Subcutaneous abdominal adipose tissue (tissue), 5 donors: ENCODE measurements around the gene SACS.

Source experiments
- H3K27ac ChIP-seq: one replicate; pipeline ENCODE4 v1.7.0; 2013; ENCODE audit warnings: low read depth, mild to moderate bottlenecking, inconsistent platforms, low read length, moderate library complexity
- H3K27me3 ChIP-seq, 5 donors: one replicate each; pipeline ENCODE4 v1.7.0; 2013; ENCODE audit warnings: low read length in 5 of 5, inconsistent platforms in 1 of 5; ENCODE audit not compliant: control insufficient read depth in 5 of 5, insufficient read depth in 4 of 5
- H3K36me3 ChIP-seq, 5 donors: one replicate each; pipeline ENCODE4 v1.7.0; 2013; ENCODE audit warnings: low read length in 5 of 5; ENCODE audit not compliant: control insufficient read depth in 5 of 5, insufficient read depth in 5 of 5
- H3K4me1 ChIP-seq, 5 donors: one replicate each; pipeline ENCODE4 v1.7.0; 2013; ENCODE audit warnings: low read length in 5 of 5, mild to moderate bottlenecking in 3 of 5, moderate library complexity in 1 of 5; ENCODE audit not compliant: control insufficient read depth in 5 of 5, insufficient read depth in 5 of 5
- H3K4me3 ChIP-seq, 5 donors: one replicate each; pipeline ENCODE4 v1.7.0; 2013; ENCODE audit warnings: low read length in 5 of 5, low read depth in 1 of 5
- H3K9ac ChIP-seq, 5 donors: one replicate each; pipeline ENCODE4 v1.7.0; 2013; ENCODE audit warnings: low read length in 5 of 5, mild to moderate bottlenecking in 4 of 5, moderate library complexity in 3 of 5
- H3K9me3 ChIP-seq, 5 donors: one replicate each; pipeline ENCODE4 v1.7.0; 2013; ENCODE audit warnings: low read length in 5 of 5; ENCODE audit not compliant: control insufficient read depth in 5 of 5
- donor health status: healthy.
- donor health status: healthy.
- donor health status: healthy.
- donor health status: healthy.
- donor health status: healthy.

The SACS gene

DNA sequence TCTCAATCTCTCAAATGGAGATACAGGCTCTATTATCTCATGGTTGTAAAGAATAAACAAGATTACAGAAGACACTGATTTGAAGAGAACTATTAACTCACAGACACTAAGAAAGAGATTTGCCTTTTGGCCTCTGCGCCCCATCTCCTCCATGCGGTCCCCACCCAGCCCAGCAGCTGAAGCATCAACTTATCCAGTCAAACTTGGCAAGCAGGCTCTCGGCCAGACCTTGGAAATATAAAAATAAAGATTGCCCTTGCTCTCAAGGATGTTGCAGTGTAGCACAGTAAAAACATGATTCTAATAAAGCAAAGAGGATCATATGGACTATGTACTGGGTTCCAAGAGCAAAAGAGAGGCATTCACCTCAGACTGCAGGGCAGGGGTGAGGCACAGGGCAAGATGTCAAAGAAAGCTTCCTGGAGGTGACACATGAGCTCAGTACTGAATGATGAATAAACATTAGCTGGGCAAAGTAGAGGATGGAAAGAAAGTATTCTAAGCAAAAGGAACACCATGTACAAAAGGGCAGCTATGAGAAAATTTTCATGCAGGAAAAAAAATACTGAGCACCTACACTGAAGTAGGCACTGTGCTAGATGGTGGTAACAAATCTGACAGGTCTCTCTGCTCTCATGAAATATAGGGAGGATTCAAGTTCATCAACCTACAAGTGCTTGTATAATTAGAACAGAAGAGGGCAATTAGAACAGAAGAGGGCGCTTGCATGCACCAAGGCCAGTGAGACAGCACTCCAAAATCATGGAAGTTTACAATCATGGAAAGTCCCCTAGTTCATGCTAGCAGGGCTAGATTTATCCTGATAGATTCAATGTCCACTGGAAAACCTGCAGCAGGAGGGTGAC lies 85.0 kb downstream of the SACS start:
- Histone ChIP-seq H3K27me3 (no peaks in the 10 kb centered on the region), H3K4me1 (peaks cover 0 to 17% (median 13%) of the 10 kb centered on the region in 5 donors), H3K9me3 (no peaks in the 10 kb centered on the region), H3K9ac (no peak overlapping the region), H3K36me3 (peaks cover 5 to 15% (median 7%) of the 10 kb centered on the region in 5 donors), H3K4me3 (no peak overlapping the region), H3K27ac (no peak overlapping the region)

DNA sequence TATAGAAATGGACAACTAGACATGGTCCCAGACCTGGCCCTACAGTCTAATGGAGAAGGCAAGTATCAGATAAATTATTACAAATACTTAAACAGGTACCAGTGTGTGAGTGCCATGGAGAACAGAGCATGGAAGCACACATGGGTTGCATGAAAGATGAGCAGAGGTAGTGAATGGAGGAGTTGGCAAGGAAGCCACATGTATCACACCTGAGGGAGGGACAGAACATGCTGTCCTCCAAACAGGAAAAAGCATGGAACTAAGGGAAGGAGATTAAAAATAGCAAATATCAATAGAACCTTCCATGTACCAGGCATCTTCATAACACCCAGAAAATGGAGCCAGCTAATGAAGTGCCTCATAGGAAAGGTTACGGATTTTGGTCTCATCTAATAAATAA lies 85.9 kb downstream of the SACS start:
- H3K9me3 ChIP-seq: no peaks in the 10 kb centered on the region
- H3K27ac ChIP-seq: no peak overlapping the region
- no peaks in the 10 kb centered on the region for H3K27me3 ChIP-seq
- H3K9ac ChIP-seq: no peak overlapping the region
- no peak overlapping the region for H3K4me3 ChIP-seq
- peaks cover 4 to 15% (median 7%) of the 10 kb centered on the region in 5 donors for H3K36me3 ChIP-seq
- H3K4me1 ChIP-seq: peaks cover 0 to 17% (median 13%) of the 10 kb centered on the region in 5 donors

DNA sequence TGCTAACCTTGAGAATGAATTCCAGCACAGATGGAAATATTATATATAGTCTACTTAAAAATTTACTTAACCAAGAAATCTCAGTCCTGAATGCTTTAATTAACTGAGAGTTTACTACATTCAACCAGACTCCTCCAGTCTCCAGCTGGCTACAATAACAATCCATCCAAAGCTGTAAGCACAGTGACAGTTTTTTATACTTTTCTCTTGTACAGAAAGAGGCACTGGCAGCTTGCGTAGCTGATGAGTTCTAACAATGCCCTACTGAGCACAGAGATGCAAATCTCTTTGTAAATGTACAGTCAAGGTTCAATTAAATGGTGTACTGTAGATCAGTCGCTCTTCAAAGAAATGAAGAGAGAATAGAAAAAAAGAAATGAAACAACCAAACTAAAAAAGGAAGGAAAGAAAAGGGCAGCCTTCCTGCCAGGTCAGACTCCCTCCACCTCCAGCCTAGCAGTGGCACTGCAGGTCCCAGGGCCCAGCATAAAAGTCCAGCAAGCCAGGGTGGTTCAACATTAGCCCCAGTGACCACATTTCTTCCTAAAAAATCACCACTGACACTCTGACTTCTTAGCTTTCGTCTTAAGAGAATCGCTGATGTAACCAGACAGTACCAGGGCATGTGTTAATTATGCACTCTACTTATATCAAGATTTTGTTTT lies 88.4 kb downstream of the SACS start:
- H3K9ac ChIP-seq: no peak overlapping the region
- no peaks in the 10 kb centered on the region for H3K9me3 ChIP-seq
- H3K36me3 ChIP-seq: peaks cover 18 to 30% (median 19%) of the 10 kb centered on the region in 5 donors
- H3K27me3 ChIP-seq: no peaks in the 10 kb centered on the region
- H3K4me1 ChIP-seq: peaks cover 0 to 17% (median 12%) of the 10 kb centered on the region in 5 donors
- no peak overlapping the region for H3K4me3 ChIP-seq
- H3K27ac ChIP-seq: no peak overlapping the region

DNA sequence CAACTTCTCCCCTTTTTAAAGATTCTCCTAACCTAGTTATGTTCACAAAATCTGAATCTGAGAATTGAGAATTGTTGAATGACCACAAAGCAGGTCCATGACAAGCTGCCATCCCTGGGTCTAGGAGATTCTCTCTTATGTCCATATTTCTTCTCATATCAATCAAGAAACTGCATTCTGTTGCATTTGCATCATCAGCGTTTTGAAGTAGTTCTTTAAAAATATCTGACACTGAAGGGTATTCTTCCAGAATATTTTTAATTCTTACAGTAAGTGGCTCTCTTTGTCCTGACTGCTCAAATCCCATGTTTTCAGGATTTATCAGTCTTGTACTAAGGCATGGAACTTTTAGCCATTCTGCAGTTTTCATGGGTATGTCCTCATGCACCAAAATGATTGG lies 94.3 kb downstream of the SACS start:
- Histone ChIP-seq H3K27me3 (no peaks in the 10 kb centered on the region), H3K9me3 (peaks cover 0 to 10% (median 5%) of the 10 kb centered on the region in 5 donors), H3K36me3 (peaks cover 12 to 21% (median 17%) of the 10 kb centered on the region in 5 donors), H3K9ac (no peak overlapping the region), H3K4me1 (no peaks in the 10 kb centered on the region), H3K27ac (no peak overlapping the region), H3K4me3 (no peak overlapping the region)

DNA sequence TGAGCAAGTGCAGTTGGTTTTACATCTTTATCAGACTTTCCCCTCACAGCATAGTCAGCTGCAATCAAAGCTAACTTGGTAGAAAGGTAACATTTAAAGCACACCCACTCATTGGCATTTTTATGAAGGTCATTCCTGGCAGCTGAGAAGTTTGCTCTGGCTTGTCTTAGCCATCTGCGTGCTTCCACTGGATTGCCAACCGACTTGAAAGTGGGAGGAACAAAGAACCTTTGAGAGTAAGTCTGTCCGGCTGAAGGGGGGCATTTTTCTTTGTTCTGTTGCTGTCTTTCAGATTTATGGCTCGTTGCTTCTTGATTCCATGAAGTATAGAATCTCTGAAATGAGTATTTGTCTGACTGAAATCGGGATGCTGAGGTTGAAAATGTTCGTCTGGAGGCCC lies 103.1 kb downstream of the SACS start:
- no peak overlapping the region for H3K4me3 ChIP-seq
- H3K4me1 ChIP-seq: no peaks in the 10 kb centered on the region
- no peak overlapping the region for H3K27ac ChIP-seq
- no peak overlapping the region for H3K9ac ChIP-seq
- H3K36me3 ChIP-seq: peaks cover 0 to 4% (median 0%) of the 10 kb centered on the region in 5 donors
- H3K9me3 ChIP-seq: peaks cover 0 to 27% (median 10%) of the 10 kb centered on the region in 5 donors
- H3K27me3 ChIP-seq: no peaks in the 10 kb centered on the region

DNA sequence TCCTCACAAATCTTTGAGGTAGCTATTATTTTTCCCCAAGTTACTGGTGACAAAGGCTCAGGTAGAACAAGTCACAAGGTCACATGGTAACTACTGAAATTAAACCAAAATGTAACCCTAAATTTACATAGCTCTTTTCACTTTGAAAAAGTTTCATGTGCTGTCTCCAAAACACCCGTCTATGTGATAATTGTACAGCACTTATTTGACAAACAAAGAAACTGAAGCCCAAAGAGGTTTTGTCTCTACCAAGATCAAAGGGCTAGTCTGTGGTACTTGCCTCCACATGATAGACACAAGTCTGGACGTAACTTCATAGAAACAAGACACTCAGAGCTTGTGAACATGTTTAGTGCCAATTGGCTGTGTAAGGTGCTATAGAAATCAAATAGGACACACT lies 108.3 kb downstream of the SACS start:
- peaks cover 4 to 19% (median 13%) of the 10 kb centered on the region in 5 donors for H3K4me1 ChIP-seq
- no peak overlapping the region for H3K4me3 ChIP-seq
- no peaks in the 10 kb centered on the region for H3K27me3 ChIP-seq
- H3K9me3 ChIP-seq: peaks cover 0 to 2% (median under 1%) of the 10 kb centered on the region in 5 donors
- no peak overlapping the region for H3K9ac ChIP-seq
- no peak overlapping the region for H3K27ac ChIP-seq
- H3K36me3 ChIP-seq: peaks cover 0 to 5% (median 0%) of the 10 kb centered on the region in 5 donors

DNA sequence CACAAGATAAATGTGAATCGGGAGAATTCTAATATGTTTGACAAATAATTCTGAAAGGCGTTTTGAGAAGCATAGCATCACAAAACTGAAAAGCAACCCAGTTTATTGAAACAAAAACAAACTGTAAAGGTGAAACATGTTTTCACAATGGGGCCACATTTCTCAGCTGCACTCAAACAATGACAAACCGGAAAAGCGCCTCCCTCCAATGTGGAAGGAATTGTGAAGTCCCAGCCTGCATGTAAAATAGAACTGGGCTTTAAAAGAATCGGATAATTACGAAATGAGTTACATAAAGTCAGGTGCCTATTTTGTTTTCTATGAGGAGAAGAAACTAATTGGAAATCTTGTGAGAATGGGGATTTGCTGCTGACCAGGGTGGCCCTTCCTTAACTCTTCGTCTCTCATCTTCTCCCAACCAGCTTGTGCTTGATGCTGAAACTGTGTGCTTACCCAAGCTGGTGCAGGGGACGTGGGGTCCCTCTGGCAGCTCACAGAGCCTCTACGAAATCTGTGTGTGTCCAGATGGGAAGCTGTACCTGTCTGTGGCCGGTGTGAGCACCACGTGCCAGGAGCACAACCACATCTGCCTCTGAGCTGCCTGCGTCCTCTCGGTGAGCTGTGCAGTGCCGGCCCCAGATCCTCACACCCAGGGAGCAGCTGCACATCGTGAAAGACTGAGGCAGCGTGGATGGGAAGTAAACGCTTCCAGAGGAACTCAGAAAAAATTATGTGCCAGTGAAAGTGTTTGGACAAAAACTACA lies 109.4 kb downstream of the SACS start:
- no peak overlapping the region for H3K27ac ChIP-seq
- peaks cover 4 to 27% (median 20%) of the 10 kb centered on the region in 5 donors for H3K4me1 ChIP-seq
- H3K4me3 ChIP-seq: no peak overlapping the region
- no peak overlapping the region for H3K9ac ChIP-seq
- no peaks in the 10 kb centered on the region for H3K9me3 ChIP-seq
- H3K36me3 ChIP-seq: peaks cover 0 to 5% (median 0%) of the 10 kb centered on the region in 5 donors
- no peaks in the 10 kb centered on the region for H3K27me3 ChIP-seq

DNA sequence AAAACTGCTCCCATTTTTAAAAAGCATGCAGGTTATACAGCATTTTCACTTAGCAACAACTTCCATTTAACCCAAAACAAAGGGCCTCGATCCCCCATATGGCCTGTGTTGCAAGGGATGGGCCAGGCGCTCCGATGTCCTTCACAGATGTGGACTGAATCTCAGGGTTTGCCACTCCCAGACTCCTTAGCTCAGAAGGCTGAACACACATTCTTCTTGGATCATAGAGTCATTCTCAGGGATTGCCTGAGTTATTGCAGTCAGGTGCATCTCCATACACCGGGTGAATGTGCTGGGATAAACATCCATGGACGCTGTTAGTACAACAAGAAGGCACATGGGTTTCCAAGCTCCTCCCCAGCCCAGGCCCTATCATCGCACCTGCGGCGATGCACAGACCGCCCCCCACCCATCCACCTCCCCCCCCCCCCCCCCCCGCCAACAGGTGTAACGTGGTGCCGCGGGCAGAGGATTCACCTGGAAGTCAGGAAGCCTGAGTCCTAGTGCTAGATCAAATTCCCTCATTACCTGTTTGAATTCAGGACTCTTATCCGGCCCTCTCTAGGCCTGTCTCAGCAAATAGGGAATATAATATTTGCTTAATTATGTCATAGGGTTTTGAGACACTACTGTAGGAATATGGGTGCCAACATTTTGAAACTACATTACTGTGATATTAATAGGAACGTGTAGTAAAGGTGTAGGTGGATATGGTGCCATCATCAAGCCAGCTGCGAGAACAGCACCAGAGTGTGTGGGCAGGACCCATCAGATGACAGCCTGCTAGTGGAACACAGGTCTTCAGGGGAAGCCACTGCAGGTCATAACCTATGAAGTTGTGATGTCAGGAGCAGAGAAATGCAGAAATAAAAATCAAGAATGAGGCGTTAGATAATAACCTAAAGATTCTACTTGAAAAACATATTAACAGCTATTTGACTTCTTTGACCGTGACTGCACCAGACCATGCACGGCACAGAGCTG lies 110.9 kb downstream of the SACS start:
- H3K9ac ChIP-seq: no peak overlapping the region
- H3K27me3 ChIP-seq: no peaks in the 10 kb centered on the region
- H3K4me3 ChIP-seq: no peak overlapping the region
- peaks cover 4 to 27% (median 22%) of the 10 kb centered on the region in 5 donors for H3K4me1 ChIP-seq
- peaks cover 0 to 5% (median 0%) of the 10 kb centered on the region in 5 donors for H3K36me3 ChIP-seq
- H3K9me3 ChIP-seq: no peaks in the 10 kb centered on the region
- peak overlapping the region; percentile 57 for H3K27ac ChIP-seq
